ENCODE measurements around the gene FZD8.

The FZD8 gene

DNA sequence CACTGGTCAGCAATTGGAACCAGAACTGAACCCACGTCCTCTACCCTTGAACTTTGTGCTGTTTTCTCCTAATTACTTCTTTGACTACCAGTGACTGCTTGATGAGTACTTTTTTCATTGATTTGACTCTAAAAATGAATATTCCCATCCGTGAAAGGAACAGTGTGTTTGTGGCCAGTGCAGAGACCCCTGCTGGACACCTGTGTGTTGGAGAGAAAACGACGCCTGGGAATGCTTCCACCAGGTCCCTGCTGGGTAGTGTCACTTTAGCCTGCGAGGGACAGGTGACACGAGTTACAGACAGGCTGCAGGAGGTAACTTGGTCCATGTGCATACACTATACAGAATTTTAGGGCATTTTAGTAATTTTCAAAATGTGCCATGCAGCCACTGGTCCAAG lies 43.7 kb downstream of the FZD8 start:
- DNase-seq: no peak

DNA sequence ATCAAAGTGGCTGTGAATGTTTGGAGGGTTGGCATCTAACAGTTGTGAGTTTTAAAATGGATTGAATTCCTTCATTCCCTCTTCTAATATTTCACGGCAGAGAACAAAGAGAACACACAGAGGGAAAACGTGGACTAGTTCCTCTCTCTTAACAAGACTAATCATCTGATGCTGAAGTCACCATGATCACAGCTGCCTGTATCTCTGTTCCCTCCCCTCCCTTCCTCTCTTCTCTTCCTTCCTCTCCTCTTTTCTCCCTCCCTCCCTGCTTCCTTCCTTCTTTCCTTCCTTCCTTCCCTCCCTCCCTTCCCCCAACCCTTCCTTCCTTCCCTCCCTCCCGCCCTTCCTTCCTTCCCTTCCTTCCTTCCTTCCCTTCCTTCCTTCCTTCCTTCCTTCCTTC lies 47.0 kb downstream of the FZD8 start:
- no peak for DNase-seq

DNA sequence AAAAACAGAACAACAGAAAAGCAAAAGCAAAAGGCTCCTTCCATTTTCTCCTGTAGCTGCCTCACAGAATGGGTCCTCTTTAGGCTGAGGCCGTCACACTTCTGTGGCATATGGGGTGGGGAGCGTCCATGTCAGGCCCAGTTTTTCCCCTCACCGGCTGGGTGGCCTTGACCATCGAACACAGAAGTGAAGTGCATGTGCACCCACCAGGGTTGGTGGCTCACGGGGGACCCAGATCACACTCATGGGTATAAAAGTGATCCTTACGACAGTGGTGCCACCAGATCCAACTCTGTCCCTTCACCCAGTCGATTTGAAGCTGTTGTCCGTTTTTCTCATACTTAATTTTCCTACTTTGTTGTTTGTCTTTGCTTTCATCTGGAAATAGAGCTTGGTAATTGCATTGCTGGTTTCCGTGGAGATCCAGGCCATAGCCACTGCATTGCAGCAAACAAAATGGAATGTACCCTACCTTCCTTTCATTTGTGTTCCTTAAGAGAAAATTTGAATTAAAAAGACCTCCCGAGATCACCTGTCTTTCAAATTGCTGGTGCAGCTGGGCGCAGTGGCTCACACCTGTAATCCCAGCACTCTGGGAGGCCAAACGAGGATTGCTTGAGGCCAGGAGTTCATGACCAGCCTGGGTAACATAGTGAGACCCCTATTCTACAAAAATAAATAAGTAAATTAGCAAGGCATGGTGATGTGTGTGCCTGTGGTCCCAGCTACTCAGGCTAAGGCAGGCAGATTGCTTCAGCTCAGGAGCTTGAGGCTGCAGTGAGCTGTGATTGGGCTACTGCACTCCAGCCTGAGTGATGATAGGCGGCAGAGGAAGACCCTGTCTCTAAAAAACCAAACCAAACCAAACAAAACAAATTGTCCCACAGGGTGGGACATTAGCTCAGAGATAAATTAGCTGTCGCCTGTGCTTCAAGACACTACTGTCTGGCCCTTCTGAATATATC lies 47.7 kb downstream of the FZD8 start:
- DNase-seq: no peak

DNA sequence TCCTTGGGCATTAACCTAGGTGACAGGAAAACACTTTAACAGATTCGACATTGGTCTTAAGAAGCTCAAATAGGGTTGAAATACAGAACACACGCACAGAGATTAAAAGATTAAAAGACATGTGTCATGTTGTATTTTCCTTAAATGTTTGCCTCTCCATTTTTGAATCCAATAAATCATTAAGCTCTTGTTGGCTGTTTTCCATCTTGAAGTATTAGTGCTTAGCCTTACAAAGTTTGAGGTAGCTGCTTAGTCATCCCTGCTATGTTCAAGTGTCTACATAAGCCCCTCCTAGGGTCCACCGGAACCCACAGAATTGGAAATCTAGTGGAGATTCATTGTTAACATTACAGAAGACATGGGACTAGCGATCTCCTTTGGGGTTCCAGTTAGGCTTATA lies 49.7 kb downstream of the FZD8 start:
- no peak for DNase-seq

DNA sequence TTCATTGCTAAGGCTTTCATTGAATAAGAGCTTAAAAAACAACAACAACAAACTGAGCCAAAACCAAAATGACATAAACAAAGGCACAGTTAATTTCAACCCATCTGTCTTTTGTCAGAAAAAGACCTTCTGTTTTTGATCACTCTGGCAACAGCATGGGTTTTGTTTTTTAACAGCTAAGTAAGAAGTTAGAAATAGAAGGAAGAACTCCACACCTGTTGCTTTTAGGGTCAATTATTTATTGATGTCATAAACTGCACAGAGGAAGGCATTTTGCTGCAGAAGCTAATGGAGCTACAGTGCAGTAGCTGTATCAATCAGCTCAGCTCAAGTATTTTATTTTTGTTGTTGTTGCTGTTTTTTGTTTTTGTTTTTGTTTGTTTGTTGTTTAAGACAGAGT lies 53.3 kb downstream of the FZD8 start:
- no peak for DNase-seq

Measured in NCI-H1436 (cell line).